Body of pancreas (tissue), 4 donors: Measurements from ENCODE around the gene SCAPER.

Experiments
- CTCF ChIP-seq, 7 experiments: fragments of 450-650 bp in 4 of 7; fragments of 200-600 bp in 3 of 7; sonication (generic) in 3 of 7; IDR thresholded peaks; one replicate each; pipeline ENCODE4 v1.5.1; 2016 to 2019; ENCODE audit warnings: antibody characterized with exemption in 7 of 7
- POLR2A ChIP-seq, 3 donors: fragments of 450-650 bp; IDR thresholded peaks; one replicate each; pipeline ENCODE4 v1.6.1; 2016; ENCODE audit warnings: antibody characterized with exemption in 3 of 3, mild to moderate bottlenecking in 2 of 3

GRCh38 chr15:76772776-76773175 is 132.4 kb downstream of the SCAPER start:
- TF ChIP-seq CTCF (IDR thresholded peaks at IDR 0.05) = no peak
- TF ChIP-seq POLR2A (IDR thresholded peaks at IDR 0.05) = no peak
